KOPT-K1 (cell line): ENCODE data around the gene SLC12A7.

Experiments
- H3K27ac ChIP-seq: fragments of 200-600 bp; sonication (generic); 2 replicates; pipeline ENCODE4 v1.5.1; 2016; ENCODE audit warnings: antibody characterized with exemption, mild to moderate bottlenecking, low read depth, low read length; ENCODE audit not compliant: poor library complexity, severe bottlenecking
- H3K36me3 ChIP-seq: fragments of 200-600 bp; sonication (generic); 2 replicates; pipeline ENCODE4 v1.5.1; 2017; ENCODE audit warnings: antibody characterized with exemption, mild to moderate bottlenecking, low read length, moderate library complexity; ENCODE audit not compliant: insufficient read depth
- H3K9me3 ChIP-seq: fragments of 200-600 bp; sonication (generic); 2 replicates; pipeline ENCODE4 v1.5.1; 2017; ENCODE audit warnings: antibody characterized with exemption, low read length, mild to moderate bottlenecking; ENCODE audit not compliant: insufficient read depth, poor library complexity, severe bottlenecking

The SLC12A7 gene

GRCh38 chr5:1057485-1058082 lies 54.3 kb downstream of the SLC12A7 start:
- H3K9me3 ChIP-seq, result no peaks in the 10 kb centered on the region
- peaks cover 79% of the 10 kb centered on the region for H3K36me3 ChIP-seq
- H3K27ac ChIP-seq, result no peak overlapping the region

- H3K9me3 ChIP-seq, result no peaks in the 10 kb centered on the region
- no peak overlapping the region for H3K27ac ChIP-seq
- peaks cover 81% of the 10 kb centered on the region for H3K36me3 ChIP-seq
These were observed 55.0 kb downstream of the SLC12A7 start for GRCh38 chr5:1056611-1057484.

- no peak overlapping the region for H3K27ac ChIP-seq
- no peaks in the 10 kb centered on the region for H3K9me3 ChIP-seq
- peaks cover 84% of the 10 kb centered on the region for H3K36me3 ChIP-seq
These were observed 55.8 kb downstream of the SLC12A7 start for GRCh38 chr5:1055896-1056610.

GRCh38 chr5:1054799-1055775 lies 56.8 kb downstream of the SLC12A7 start:
- Histone ChIP-seq H3K36me3 (peaks cover 82% of the 10 kb centered on the region), H3K9me3 (no peaks in the 10 kb centered on the region), H3K27ac (no peak overlapping the region)

- H3K36me3 ChIP-seq, result peaks cover 74% of the 10 kb centered on the region
- H3K9me3 ChIP-seq, result no peaks in the 10 kb centered on the region
- no peak overlapping the region for H3K27ac ChIP-seq
These were observed 57.7 kb downstream of the SLC12A7 start for GRCh38 chr5:1054018-1054798.

- no peak overlapping the region for H3K27ac ChIP-seq
These were observed 58.4 kb downstream of the SLC12A7 start for GRCh38 chr5:1053391-1054017.

GRCh38 chr5:1052641-1053390 lies 59.0 kb downstream of the SLC12A7 start:
- Histone ChIP-seq H3K36me3 (peaks cover 62% of the 10 kb centered on the region), H3K9me3 (no peaks in the 10 kb centered on the region), H3K27ac (no peak overlapping the region)

More at GRCh38 chr5:1053391-1054017, 58.4 kb downstream of the SLC12A7 start:
- Histone ChIP-seq H3K9me3 (no peaks in the 10 kb centered on the region), H3K36me3 (peaks cover 67% of the 10 kb centered on the region)

- Histone ChIP-seq H3K9me3 (no peaks in the 10 kb centered on the region), H3K27ac (no peak overlapping the region), H3K36me3 (peaks cover 55% of the 10 kb centered on the region)
These were observed 59.8 kb downstream of the SLC12A7 start for GRCh38 chr5:1052076-1052475.

- Histone ChIP-seq H3K36me3 (peaks cover 48% of the 10 kb centered on the region), H3K9me3 (peaks cover 2% of the 10 kb centered on the region), H3K27ac (no peak overlapping the region)
These were observed 60.5 kb downstream of the SLC12A7 start for GRCh38 chr5:1051366-1051720.

GRCh38 chr5:1050423-1051365 lies 61.2 kb downstream of the SLC12A7 start:
- H3K27ac ChIP-seq, result no peak overlapping the region
- H3K9me3 ChIP-seq, result peaks cover 7% of the 10 kb centered on the region
- peaks cover 41% of the 10 kb centered on the region for H3K36me3 ChIP-seq

GRCh38 chr5:1048861-1049838 lies 62.7 kb downstream of the SLC12A7 start:
- H3K36me3 ChIP-seq, result peaks cover 26% of the 10 kb centered on the region
- H3K9me3 ChIP-seq, result peaks cover 13% of the 10 kb centered on the region
- H3K27ac ChIP-seq, result no peak overlapping the region
